H1 (cell line): ENCODE measurements around the gene SHISAL1. TPM values are rescaled to one million over a fixed set of nuclear protein-coding genes. Genes with fewer than 3 reads are reported as not detected.

Source experiments
- CTCF ChIA-PET: fragments of 300-600 bp; sonication (Branson Sonifier 250); formaldehyde crosslinking; loops from one replicate; lab custom pipeline; 2021; ENCODE audit not compliant: partially characterized antibody; lab: Charles Lee
- POLR2A ChIA-PET: fragments of 300-600 bp; sonication (Branson Sonifier 250); formaldehyde crosslinking; loops from one replicate; lab custom pipeline; 2021; ENCODE audit warnings: inconsistent platforms; ENCODE audit not compliant: partially characterized antibody; lab: Charles Lee
- DNase-seq, 2 experiments: peaks; one replicate each; pipeline versions ENCODE4 v3.0.0 to v3.0.0-alpha.2; 2010 to 2022; ENCODE audit warnings: low spot score in 2 of 2, low read depth in 1 of 2, mixed read lengths in 1 of 2
- FAIRE-seq: peaks from 2 replicates; lab custom pipeline; 2011; peaks lifted over from hg19 to GRCh38; lab: Jason Lieb, UNC
- H2AFZ ChIP-seq: 2 replicates; pipeline ENCODE4 v1.8.1; 2012; ENCODE audit warnings: low read length, inconsistent platforms
- H2AK5ac ChIP-seq: 2 replicates; pipeline ENCODE4 v1.6.1; 2013; ENCODE audit warnings: low read depth, low read length
- H2BK120ac ChIP-seq: replicated peaks from 2 replicates; pipeline ENCODE3; 2013; ENCODE audit warnings: low read depth, low read length, inconsistent platforms
- H2BK12ac ChIP-seq: 2 replicates; pipeline ENCODE4 v1.6.1; 2013; ENCODE audit warnings: low read depth, low read length
- H2BK15ac ChIP-seq: 2 replicates; pipeline ENCODE4 v1.6.1; 2013; ENCODE audit warnings: low read length
- H2BK20ac ChIP-seq: 2 replicates; pipeline ENCODE4 v1.6.1; 2013; ENCODE audit warnings: low read length
- H2BK5ac ChIP-seq: 2 replicates; pipeline ENCODE4 v1.6.1; 2013; ENCODE audit warnings: low read depth, low read length
- H3K14ac ChIP-seq: 2 replicates; pipeline ENCODE4 v1.6.1; 2013; ENCODE audit warnings: inconsistent platforms; ENCODE audit not compliant: insufficient read length
- H3K18ac ChIP-seq: 2 replicates; pipeline ENCODE4 v1.6.1; 2013; ENCODE audit warnings: low read length; ENCODE audit errors: extremely low read depth
- H3K23ac ChIP-seq: 2 replicates; pipeline ENCODE4 v1.6.1; 2013; ENCODE audit warnings: inconsistent platforms; ENCODE audit not compliant: insufficient read length
- H3K23me2 ChIP-seq: 2 replicates; pipeline ENCODE4 v1.6.1; 2013; ENCODE audit warnings: low read depth, low read length
- H3K27ac ChIP-seq: 2 replicates; pipeline ENCODE4 v1.6.1; 2011; ENCODE audit warnings: low read depth, low read length, inconsistent platforms
- H3K27me3 ChIP-seq, 4 experiments: replicated peaks in 1 of 4; 1 replicate in 1 of 4; 2 replicates in 3 of 4; pipeline versions ENCODE4 v1.6.1 to v1.8.1; 2011 to 2013; ENCODE audit warnings: low read length in 3 of 4, mild to moderate bottlenecking in 3 of 4, inconsistent platforms in 2 of 4, mixed read lengths in 2 of 4, moderate library complexity in 1 of 4; ENCODE audit not compliant: control insufficient read depth in 3 of 4, insufficient read depth in 3 of 4; ENCODE audit errors: extremely low read depth in 1 of 4
- H3K36me3 ChIP-seq, 4 experiments: 2 replicates each; pipeline versions ENCODE4 v1.6.1 to v1.8.1; 2011 to 2013; ENCODE audit warnings: mild to moderate bottlenecking in 4 of 4, low read length in 3 of 4, moderate library complexity in 2 of 4, control low read depth in 1 of 4, inconsistent platforms in 1 of 4; ENCODE audit not compliant: insufficient read depth in 4 of 4, control insufficient read depth in 2 of 4
- H3K4ac ChIP-seq: replicated peaks from 2 replicates; pipeline ENCODE3; 2013; ENCODE audit warnings: low read length, low read depth, mixed read lengths, inconsistent platforms; ENCODE audit not compliant: insufficient read length
- H3K4me1 ChIP-seq, 4 experiments: replicated peaks in 1 of 4; 1 replicate in 1 of 4; 2 replicates in 3 of 4; pipeline versions ENCODE4 v1.6.1 to v1.8.1; 2011 to 2013; ENCODE audit warnings: low read length in 3 of 4, inconsistent platforms in 2 of 4, mixed read lengths in 1 of 4; ENCODE audit not compliant: insufficient read depth in 4 of 4, control insufficient read depth in 3 of 4
- H3K4me2 ChIP-seq, 2 experiments: 2 replicates each; pipeline versions ENCODE4 v1.6.1 to v1.8.1; 2011 to 2013; ENCODE audit warnings: low read depth in 2 of 2, low read length in 2 of 2, control low read depth in 1 of 2, inconsistent platforms in 1 of 2, mild to moderate bottlenecking in 1 of 2; ENCODE audit not compliant: insufficient read depth in 1 of 2
- H3K4me3 ChIP-seq, 4 experiments: fragments of 200-600, 300-600 bp in 1 of 4; sonication (generic), shearing (Covaris generic), sonication (Bioruptor Twin) in 1 of 4; 2 replicates each; pipeline versions ENCODE4 v1.5.1 to v1.8.1; 2011 to 2016; ENCODE audit warnings: low read length in 4 of 4, low read depth in 3 of 4, control low read depth in 2 of 4, inconsistent platforms in 2 of 4, mild to moderate bottlenecking in 2 of 4, mixed read lengths in 1 of 4, moderate library complexity in 1 of 4; ENCODE audit not compliant: insufficient read depth in 2 of 4; ENCODE audit errors: extremely low read depth in 1 of 4
- H3K56ac ChIP-seq: replicated peaks from 2 replicates; pipeline ENCODE3; 2013; ENCODE audit warnings: low read depth, mild to moderate bottlenecking, mixed read lengths, low read length, inconsistent platforms; ENCODE audit not compliant: insufficient read length
- H3K79me1 ChIP-seq: 2 replicates; pipeline ENCODE4 v1.6.1; 2013; ENCODE audit warnings: low read depth, low read length, control low read depth
- H3K79me2 ChIP-seq, 2 experiments: 2 replicates each; pipeline versions ENCODE4 v1.6.1 to v1.8.1; 2012 to 2013; ENCODE audit warnings: low read length in 2 of 2, mild to moderate bottlenecking in 2 of 2, inconsistent platforms in 1 of 2; ENCODE audit not compliant: insufficient read depth in 2 of 2, control insufficient read depth in 1 of 2
- H3K9ac ChIP-seq, 4 experiments: replicated peaks in 1 of 4; 1 replicate in 1 of 4; 2 replicates in 3 of 4; pipeline versions ENCODE4 v1.6.1 to v1.8.1; 2011 to 2013; ENCODE audit warnings: low read depth in 3 of 4, low read length in 3 of 4, control low read depth in 2 of 4, mild to moderate bottlenecking in 2 of 4, moderate library complexity in 2 of 4, inconsistent platforms in 1 of 4; ENCODE audit errors: extremely low read depth in 1 of 4
- H3K9me3 ChIP-seq, 2 experiments: 2 replicates each; pipeline versions ENCODE4 v1.6.1 to v1.8.1; 2012 to 2013; ENCODE audit warnings: mild to moderate bottlenecking in 2 of 2, moderate library complexity in 2 of 2, control low read depth in 1 of 2, inconsistent platforms in 1 of 2, low read depth in 1 of 2, low read length in 1 of 2, mixed read lengths in 1 of 2; ENCODE audit not compliant: insufficient read depth in 2 of 2
- H4K20me1 ChIP-seq, 2 experiments: replicated peaks in 1 of 2; 2 replicates each; pipeline versions ENCODE3 to v1.8.1; 2011 to 2013; ENCODE audit warnings: inconsistent platforms in 2 of 2, low read length in 2 of 2, mild to moderate bottlenecking in 1 of 2; ENCODE audit not compliant: insufficient read depth in 2 of 2, control insufficient read depth in 1 of 2
- H4K5ac ChIP-seq: 2 replicates; pipeline ENCODE4 v1.6.1; 2013; ENCODE audit warnings: low read length, low read depth, mixed read lengths, inconsistent platforms; ENCODE audit not compliant: insufficient read length
- H4K8ac ChIP-seq: 2 replicates; pipeline ENCODE4 v1.8.0; 2013; ENCODE audit warnings: mild to moderate bottlenecking, moderate library complexity, low read length, inconsistent platforms; ENCODE audit not compliant: insufficient read depth; ENCODE audit errors: extremely low read depth
- H4K91ac ChIP-seq: replicated peaks from 2 replicates; pipeline ENCODE3; 2013; ENCODE audit warnings: low read length, mixed read lengths, inconsistent platforms; ENCODE audit not compliant: insufficient read length
- ATF3 ChIP-seq: IDR thresholded peaks from 2 replicates; pipeline ENCODE4 v1.6.1; 2011; ENCODE audit warnings: low read depth, mild to moderate bottlenecking, low read length; ENCODE audit not compliant: insufficient read depth
- CBX5 ChIP-seq: fragments of 300-800, 300-1000 bp; sonication (generic); IDR thresholded peaks from 2 replicates; pipeline ENCODE4 v1.7.1; 2016; ENCODE audit warnings: antibody characterized with exemption, low read length, low read depth
- CEBPB ChIP-seq: IDR thresholded peaks from 2 replicates; pipeline ENCODE4 v1.6.1; 2012; ENCODE audit warnings: low read depth, low read length
- CHD2 ChIP-seq: IDR thresholded peaks from 2 replicates; pipeline ENCODE4 v1.6.1; 2012; ENCODE audit warnings: low read length, improper control_type of control experiment
- KDM4A ChIP-seq: IDR thresholded peaks from one replicate; pipeline ENCODE4 v1.7.1; 2012; ENCODE audit warnings: low read depth, mild to moderate bottlenecking, moderate library complexity, low read length, inconsistent platforms; ENCODE audit not compliant: severe bottlenecking
- RAD21 ChIP-seq, 2 experiments: IDR thresholded peaks in 1 of 2; conservative IDR thresholded peaks in 1 of 2; 2 replicates each; pipeline ENCODE4 v1.6.1; 2011; ENCODE audit warnings: low read depth in 2 of 2, low read length in 2 of 2, improper control_type of control experiment in 1 of 2, inconsistent platforms in 1 of 2, mild to moderate bottlenecking in 1 of 2, moderate library complexity in 1 of 2
- SIX5 ChIP-seq: IDR thresholded peaks from 2 replicates; pipeline ENCODE4 v1.6.1; 2011; ENCODE audit warnings: mild to moderate bottlenecking, low read depth, low read length
- SP1 ChIP-seq: IDR thresholded peaks from 2 replicates; pipeline ENCODE4 v1.6.1; 2011; ENCODE audit warnings: low read depth, low read length
- SP4 ChIP-seq: IDR thresholded peaks from 2 replicates; pipeline ENCODE4 v1.6.1; 2012; ENCODE audit warnings: low read length, inconsistent platforms
- SRF ChIP-seq: IDR thresholded peaks from 2 replicates; pipeline ENCODE4 v1.6.1; 2011; ENCODE audit warnings: mild to moderate bottlenecking, low read depth, low read length, moderate library complexity
- TAF7 ChIP-seq: optimal IDR thresholded peaks from 2 replicates; pipeline ENCODE3; 2011; ENCODE audit warnings: low read depth, mild to moderate bottlenecking, inconsistent platforms, low read length, moderate library complexity, borderline replicate concordance
- TEAD4 ChIP-seq: IDR thresholded peaks from 2 replicates; pipeline ENCODE4 v1.6.1; 2012; ENCODE audit warnings: low read depth, low read length, inconsistent platforms, mixed read lengths
- YY1 ChIP-seq: IDR thresholded peaks from 2 replicates; pipeline ENCODE4 v1.6.1; 2011; ENCODE audit warnings: low read depth, mild to moderate bottlenecking, low read length
- WGBS, 2 experiments: shearing (Covaris generic) in 1 of 2; methylation state at CpG; one replicate each; pipeline versions ENCODE4 v1.1.6 to v1.1.7; 2013 to 2015; ENCODE audit warnings: low lambda C conversion rate in 2 of 2, mixed read lengths in 2 of 2, inconsistent platforms in 1 of 2, low coverage in 1 of 2, missing lambda C conversion rate in 1 of 2; ENCODE audit not compliant: insufficient replicate concordance in 2 of 2, insufficient coverage in 1 of 2, insufficient read length in 1 of 2; ENCODE audit errors: extremely low coverage in 1 of 2, missing lambda C conversion rate in 1 of 2; 5-methylcytosine and 5-hydroxymethylcytosine counted together
- polyA plus RNA-seq, 7 experiments: library from polyadenylated mRNA; depleted of rRNA in 3 of 7; stranded (reverse) in 5 of 7; unstranded in 2 of 7; fragments of >200 nt in 5 of 7; fragments of 200-250 nt in 2 of 7; gene quantifications; 1 replicate in 5 of 7; 2 replicates in 1 of 7; 4 replicates in 1 of 7; pipeline versions ENCODE4 v1.2.1 to v1.2.3, GENCODE V29; 2011 to 2013; ENCODE audit warnings: missing spikeins in 2 of 7, mixed read lengths in 2 of 7
- total RNA-seq: library from RNA; stranded (reverse); fragmentation: NEBNext Ultra II Directional; extraction: Animal tissue kit (Norgen Biotek cat#: 25700); gene quantifications from 2 replicates; pipeline ENCODE4 v1.2.1, GENCODE V29; 2021

The SHISAL1 gene
- total and polyA plus RNA-seq, 2 of the 8 experiments (the other 6 are each of a cell fraction or from before 2014, with no cell fraction given), result 3.7 to 5.8 TPM

- no peak overlapping the region for H2BK15ac ChIP-seq
- H3K79me2 ChIP-seq, result no peaks in the 10 kb centered on the region
- ChIA-PET CTCF (interaction anchor here (0.9 to 1.4 kb wide), 3 partner anchors 12 to 123 kb away, joined by 3 read pairs; no protein-coding TSS in a partner anchor), POLR2A (no interaction called here)
- H3K18ac ChIP-seq, result no peak overlapping the region
- H2AK5ac ChIP-seq, result no peak overlapping the region
- no peaks in the 10 kb centered on the region for H3K4me1 ChIP-seq
- H2BK20ac ChIP-seq, result no peak overlapping the region
- no peak overlapping the region for H3K23ac ChIP-seq
- H4K8ac ChIP-seq, result no peak overlapping the region
- TF ChIP-seq SP1 (no peak), TEAD4 (no peak), KDM4A (no peak), TAF7 (no peak), SIX5 (no peak), YY1 (no peak), SP4 (no peak), CEBPB (no peak), CBX5 (no peak), ATF3 (no peak), RAD21 (IDR thresholded peaks at IDR 0.05 in 1 of 2, conservative IDR thresholded peaks at IDR 0.05 in 1 of 2; ENCODE audit: low read depth in 2 of 2, low read length in 2 of 2) (no peak), SRF (no peak), CHD2 (no peak)
- TF ChIP-seq, all 59 proteins: peak for 0
- H2BK5ac ChIP-seq, result no peak overlapping the region
- H3K4me2 ChIP-seq, result no peak overlapping the region
- H3K4ac ChIP-seq, result no peak overlapping the region
- no peak overlapping the region for H4K91ac ChIP-seq
- H3K36me3 ChIP-seq, result peaks cover 0 to 5% (median 0%) of the 10 kb centered on the region in 4 experiments; a peak in 1 of 8 replicates
- 92% methylated on average over 8 of the region's 8 CpGs; no CpG with 5 or more reads in 1 of the 2 experiments for WGBS, 2 experiments
- FAIRE-seq (no peak), DNase-seq (peak in 1 of 2 experiments; percentile 38)
- H3K23me2 ChIP-seq, result no peaks in the 10 kb centered on the region
- H4K5ac ChIP-seq, result no peak overlapping the region
- H3K56ac ChIP-seq, result no peak overlapping the region
- no peak overlapping the region for H2BK120ac ChIP-seq
- H3K79me1 ChIP-seq, result no peaks in the 10 kb centered on the region
- no peak overlapping the region for H3K14ac ChIP-seq
- H2BK12ac ChIP-seq, result no peak overlapping the region
- peaks cover 0 to 1% of the 10 kb centered on the region in 2 experiments for H4K20me1 ChIP-seq
- H3K9me3 ChIP-seq, result peaks cover 8 to 16% of the 10 kb centered on the region in 2 experiments; a peak in 3 of 4 replicates
- no peak overlapping the region; a peak in 1 of 7 replicates for H3K9ac ChIP-seq
- H3K27me3 ChIP-seq, result no peaks in the 10 kb centered on the region
- no peak overlapping the region for H2AFZ ChIP-seq
- H3K27ac ChIP-seq, result no peak overlapping the region
- H3K4me3 ChIP-seq, result no peak overlapping the region
These were observed 66.9 kb downstream of the SHISAL1 start for GRCh38 chr22:44245867-44246266.
